ENCODE results near the gene COMP. TPM values are rescaled to one million over a fixed set of nuclear protein-coding genes. Genes with fewer than 3 reads are reported as not detected.

Gene COMP
- total and polyA plus RNA-seq, 10 of the 15 experiments (the other 5 are each of a cell fraction or from before 2014, with no cell fraction given): 0.17 TPM; not detected in 9

GRCh38 chr19:18741124-18742121 is 49.7 kb downstream of the COMP start:
- no peaks in the 10 kb centered on the region for H4K20me1 ChIP-seq (ENCODE audit: control insufficient read depth, insufficient read depth)
- no peak overlapping the region for H3K4me3 ChIP-seq
- no peak overlapping the region for H3K27ac ChIP-seq (ENCODE audit: control insufficient read depth, insufficient read depth)
- ChIA-PET SMC1A (ENCODE audit: uncharacterized antibody, unreplicated experiment) (no interaction called here), POLR2A (no interaction called here), RAD21 (ENCODE audit: unreplicated experiment) (interaction anchor here (0.5 to 1.1 kb wide), 2 partner anchors 106 to 184 kb away, joined by 3 to 5 read pairs; no protein-coding TSS in a partner anchor), CTCF (interaction anchor here (1.0 kb wide), 1 partner anchor 105 kb away, joined by 3 read pairs; no protein-coding TSS in a partner anchor)
- WGBS (ENCODE audit: insufficient coverage, insufficient replicate concordance, low lambda C conversion rate, missing lambda C conversion rate): 47% methylated on average over 27 of the region's 27 CpGs
- TF ChIP-seq IRF3 (IDR thresholded peaks at IDR 0.05) (no peak), ZBED1 (IDR thresholded peaks at IDR 0.05; ENCODE audit: borderline replicate concordance) (no peak), KAT2A (conservative IDR thresholded peaks at IDR 0.05; ENCODE audit: control insufficient read depth, low read depth, low read length) (no peak), SKIL (IDR thresholded peaks at IDR 0.05; ENCODE audit: low read depth, poor library complexity, severe bottlenecking) (no peak), SMC3 (IDR thresholded peaks at IDR 0.05; ENCODE audit: borderline replicate concordance, low read length) (no peak), HDAC6 (IDR thresholded peaks at IDR 0.05; ENCODE audit: unreplicated experiment) (no peak)
- intact Hi-C loops (cut with micrococcal nuclease; ENCODE audit: unreplicated experiment): no loop called here
- no peak overlapping the region for H3K9ac ChIP-seq (ENCODE audit: control insufficient read depth, insufficient read depth, low read length)
- H3K9me3 ChIP-seq (replicated peaks; ENCODE audit: control insufficient read depth, insufficient read depth, low read length): no peaks in the 10 kb centered on the region
- BruUV-seq (replicated peaks): no TSS peak
- H2AFZ ChIP-seq (ENCODE audit: control insufficient read depth, low read depth, low read length): no peak overlapping the region
- in situ Hi-C loops (cut with MboI): no loop called here
- ATAC-seq (no peak), FAIRE-seq (no peak), DNase-seq (ENCODE audit: low read depth, low spot score) (no peak)
- H3K79me2 ChIP-seq (ENCODE audit: control insufficient read depth, insufficient read depth, low read length): no peaks in the 10 kb centered on the region
- no peaks in the 10 kb centered on the region for H3K36me3 ChIP-seq (ENCODE audit: control insufficient read depth in 2 of 2, insufficient read depth in 2 of 2, low read length in 1 of 2)
- H3K27me3 ChIP-seq (replicated peaks in 1 of 2; ENCODE audit: control insufficient read depth in 2 of 2, insufficient read depth in 2 of 2, low read length in 1 of 2): no peaks in the 10 kb centered on the region
- H3K4me2 ChIP-seq (ENCODE audit: control insufficient read depth, insufficient read depth): no peak overlapping the region
- H3K4me1 ChIP-seq (ENCODE audit: control insufficient read depth, insufficient read depth, low read length): no peaks in the 10 kb centered on the region

Data from GM12878 (cell line).